ENCODE measurements around the gene COL6A2. TPM values are rescaled to one million over a fixed set of nuclear protein-coding genes. Genes with fewer than 3 reads are reported as not detected.

COL6A2 gene
- total RNA-seq, 2 donors from 2014 or later, result 198 to 474 TPM

- no peak for TF ChIP-seq POLR2AphosphoS5 (IDR thresholded peaks at IDR 0.05)
- no peak for TF ChIP-seq POLR2A (IDR thresholded peaks at IDR 0.05)
- TF ChIP-seq CTCF (IDR thresholded peaks at IDR 0.05), result no peak
- H3K36me3 ChIP-seq, result no peaks in the 10 kb centered on the region
- 82% methylated on average over 18 of the region's 19 CpGs for WGBS
- no peak overlapping the region for H3K27ac ChIP-seq
- H3K27me3 ChIP-seq (replicated peaks; ENCODE audit: insufficient read depth), result no peaks in the 10 kb centered on the region
- H3K9me3 ChIP-seq, result no peaks in the 10 kb centered on the region
- H3K4me3 ChIP-seq, result no peak overlapping the region
- H3K4me1 ChIP-seq (replicated peaks), result no peaks in the 10 kb centered on the region
- DNase-seq (ENCODE audit: low spot score), result no peak
- intact Hi-C loops (cut with DNase I), result no loop called here
These were observed 20.2 kb upstream of the COL6A2 start for GRCh38 chr21:46077674-46078101.

GRCh38 chr21:46078322-46078977, 19.5 kb upstream of the COL6A2 start:
- TF ChIP-seq POLR2AphosphoS5 (IDR thresholded peaks at IDR 0.05) (no peak), POLR2A (IDR thresholded peaks at IDR 0.05) (no peak), CTCF (IDR thresholded peaks at IDR 0.05) (no peak)
- DNase-seq (ENCODE audit: low spot score), result no peak
- intact Hi-C loops (cut with DNase I), result no loop called here
- no peaks in the 10 kb centered on the region for H3K36me3 ChIP-seq
- no peak overlapping the region for H3K27ac ChIP-seq
- H3K9me3 ChIP-seq, result no peaks in the 10 kb centered on the region
- no peaks in the 10 kb centered on the region for H3K27me3 ChIP-seq (replicated peaks; ENCODE audit: insufficient read depth)
- no peaks in the 10 kb centered on the region for H3K4me1 ChIP-seq (replicated peaks)
- H3K4me3 ChIP-seq, result no peak overlapping the region
- WGBS, result 84% methylated on average over 21 of the region's 23 CpGs

- 82% methylated on average over 6 of the region's 6 CpGs for WGBS
- intact Hi-C loops (cut with DNase I), result no loop called here
- no peaks in the 10 kb centered on the region for H3K27me3 ChIP-seq (replicated peaks; ENCODE audit: insufficient read depth)
- no peak overlapping the region for H3K4me3 ChIP-seq
- H3K9me3 ChIP-seq, result no peaks in the 10 kb centered on the region
- H3K4me1 ChIP-seq (replicated peaks), result no peaks in the 10 kb centered on the region
- H3K36me3 ChIP-seq, result no peaks in the 10 kb centered on the region
- TF ChIP-seq POLR2AphosphoS5 (IDR thresholded peaks at IDR 0.05), result no peak
- TF ChIP-seq POLR2A (IDR thresholded peaks at IDR 0.05), result no peak
- no peak for TF ChIP-seq CTCF (IDR thresholded peaks at IDR 0.05)
- H3K27ac ChIP-seq, result no peak overlapping the region
- no peak for DNase-seq (ENCODE audit: low spot score)
These were observed 18.9 kb upstream of the COL6A2 start for GRCh38 chr21:46078978-46079351.

GRCh38 chr21:46079352-46080170, 18.4 kb upstream of the COL6A2 start:
- H3K4me1 ChIP-seq (replicated peaks), result no peaks in the 10 kb centered on the region
- no peaks in the 10 kb centered on the region for H3K27me3 ChIP-seq (replicated peaks; ENCODE audit: insufficient read depth)
- no peaks in the 10 kb centered on the region for H3K36me3 ChIP-seq
- WGBS, result 74% methylated on average over 34 of the region's 34 CpGs
- peak overlapping the region in 1 of 2 donors; percentile 74 for H3K27ac ChIP-seq
- no peak for DNase-seq (ENCODE audit: low spot score)
- intact Hi-C loops (cut with DNase I), result no loop called here
- TF ChIP-seq POLR2A (IDR thresholded peaks at IDR 0.05), result no peak
- no peak for TF ChIP-seq POLR2AphosphoS5 (IDR thresholded peaks at IDR 0.05)
- TF ChIP-seq CTCF (IDR thresholded peaks at IDR 0.05), result no peak
- H3K4me3 ChIP-seq, result no peak overlapping the region
- no peaks in the 10 kb centered on the region for H3K9me3 ChIP-seq

Measured in prostate gland (tissue), 2 donors.